ENCODE results near the gene FDCSP.

DNA sequence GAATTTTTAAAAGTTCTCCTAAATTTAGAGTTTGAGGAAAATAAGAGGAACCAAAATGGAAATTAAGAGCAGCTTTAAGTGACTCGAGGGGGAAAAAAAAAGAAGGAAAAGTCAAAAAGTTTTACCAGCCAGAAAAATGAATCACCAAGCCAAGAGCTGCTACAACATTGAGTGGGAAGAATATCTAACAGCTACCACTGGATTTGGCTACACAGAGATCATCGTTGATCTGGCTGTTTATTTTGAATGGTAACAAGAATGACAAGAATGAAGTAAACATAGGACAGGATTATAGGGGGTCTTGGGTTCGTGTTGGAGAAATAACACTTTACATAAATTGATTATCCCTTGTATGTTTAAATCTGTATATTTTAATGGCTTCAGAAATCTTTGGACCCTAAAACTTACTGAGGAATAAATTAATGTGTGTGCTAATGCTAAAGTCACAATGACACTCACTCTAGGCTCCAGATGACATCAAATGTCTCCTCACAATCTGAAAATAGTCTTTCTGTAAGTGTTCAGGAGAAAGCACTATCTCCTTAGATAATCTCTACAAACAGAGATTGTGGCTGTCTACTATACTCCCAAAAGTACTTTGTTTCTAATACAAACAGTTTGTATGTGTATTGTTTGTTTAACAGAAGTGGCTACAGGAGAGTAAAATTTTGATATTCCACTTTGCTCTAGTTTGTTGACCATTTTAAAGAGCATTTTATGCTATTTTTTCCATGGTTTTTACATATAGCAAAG is 13.4 kb downstream of the FDCSP start:
- no peak for TF ChIP-seq EZH2 (IDR thresholded peaks at IDR 0.05; ENCODE audit: borderline replicate concordance, low read length)
- TF ChIP-seq, protein P1, sequence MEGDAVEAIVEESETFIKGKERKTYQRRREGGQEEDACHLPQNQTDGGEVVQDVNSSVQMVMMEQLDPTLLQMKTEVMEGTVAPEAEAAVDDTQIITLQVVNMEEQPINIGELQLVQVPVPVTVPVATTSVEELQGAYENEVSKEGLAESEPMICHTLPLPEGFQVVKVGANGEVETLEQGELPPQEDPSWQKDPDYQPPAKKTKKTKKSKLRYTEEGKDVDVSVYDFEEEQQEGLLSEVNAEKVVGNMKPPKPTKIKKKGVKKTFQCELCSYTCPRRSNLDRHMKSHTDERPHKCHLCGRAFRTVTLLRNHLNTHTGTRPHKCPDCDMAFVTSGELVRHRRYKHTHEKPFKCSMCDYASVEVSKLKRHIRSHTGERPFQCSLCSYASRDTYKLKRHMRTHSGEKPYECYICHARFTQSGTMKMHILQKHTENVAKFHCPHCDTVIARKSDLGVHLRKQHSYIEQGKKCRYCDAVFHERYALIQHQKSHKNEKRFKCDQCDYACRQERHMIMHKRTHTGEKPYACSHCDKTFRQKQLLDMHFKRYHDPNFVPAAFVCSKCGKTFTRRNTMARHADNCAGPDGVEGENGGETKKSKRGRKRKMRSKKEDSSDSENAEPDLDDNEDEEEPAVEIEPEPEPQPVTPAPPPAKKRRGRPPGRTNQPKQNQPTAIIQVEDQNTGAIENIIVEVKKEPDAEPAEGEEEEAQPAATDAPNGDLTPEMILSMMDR (IDR thresholded peaks at IDR 0.05; ENCODE audit: low read length): no peak

Data from OCI-LY1 (cell line).